ENCODE data around the gene CREB3L1. TPM values are rescaled to one million over a fixed set of nuclear protein-coding genes. Genes with fewer than 3 reads are reported as not detected.

CREB3L1 gene
- total RNA-seq, 4 donors from 2014 or later: 35.8 to 50.7 (median 41.6) TPM

DNA sequence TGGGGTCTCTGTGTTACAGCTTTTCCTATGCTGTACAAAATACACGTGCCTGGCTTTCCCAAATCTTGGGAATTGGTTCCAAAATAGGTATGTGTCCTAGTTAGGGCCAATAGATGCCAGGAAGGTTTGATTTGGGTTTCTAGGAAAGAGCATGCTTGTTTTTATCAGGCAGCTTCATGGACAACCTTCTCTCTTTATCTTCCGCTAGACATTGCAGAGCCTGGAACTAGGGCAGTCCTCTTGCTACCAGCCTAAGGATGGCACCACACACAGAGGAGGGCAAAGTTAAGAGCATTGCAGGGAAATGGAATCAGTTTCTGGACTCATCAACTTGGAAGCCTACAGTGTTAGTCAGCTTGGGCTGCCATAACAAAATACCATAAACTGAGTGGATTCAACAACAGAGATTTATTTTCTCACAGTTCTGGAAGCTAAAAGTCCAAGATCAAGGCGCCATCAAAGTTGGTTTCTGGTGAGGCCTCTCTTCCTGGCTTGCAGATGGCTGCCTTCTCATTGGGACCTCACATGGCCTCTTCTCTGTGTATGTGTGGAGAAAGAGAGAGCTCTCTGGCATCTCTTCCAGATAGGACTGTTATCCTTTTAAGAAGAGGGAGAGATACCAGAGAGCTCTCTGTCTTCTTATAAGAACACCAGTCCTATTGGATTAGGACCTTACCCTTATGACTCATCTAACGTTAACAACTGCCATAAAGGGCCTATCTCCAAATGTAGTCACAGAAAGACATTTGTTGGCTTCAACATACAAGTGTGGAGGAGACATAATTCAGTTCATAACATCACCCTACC, 27.3 kb upstream of the CREB3L1 start:
- in situ Hi-C loops (cut with MboI; ENCODE audit: low pct_ligation_motif_present in 1 of 4, low pct_unique_long_range_greater_than_20kb in 1 of 4, low sequenced_read_pairs in 3 of 4): loop anchor here in 1 of 4 donors (25.0 kb wide), 1 partner anchor 287 kb away; no protein-coding TSS in a partner anchor
- peaks cover 6 to 57% (median 45%) of the 10 kb centered on the region in 4 donors for H3K4me1 ChIP-seq
- TF ChIP-seq EP300 (IDR thresholded peaks at IDR 0.05; ENCODE audit: low read depth) (no peak), POLR2A (IDR thresholded peaks at IDR 0.05) (no peak), POLR2AphosphoS5 (IDR thresholded peaks at IDR 0.05) (peak in 1 of 3 donors; percentile 52)
- TF ChIP-seq, protein P1, sequence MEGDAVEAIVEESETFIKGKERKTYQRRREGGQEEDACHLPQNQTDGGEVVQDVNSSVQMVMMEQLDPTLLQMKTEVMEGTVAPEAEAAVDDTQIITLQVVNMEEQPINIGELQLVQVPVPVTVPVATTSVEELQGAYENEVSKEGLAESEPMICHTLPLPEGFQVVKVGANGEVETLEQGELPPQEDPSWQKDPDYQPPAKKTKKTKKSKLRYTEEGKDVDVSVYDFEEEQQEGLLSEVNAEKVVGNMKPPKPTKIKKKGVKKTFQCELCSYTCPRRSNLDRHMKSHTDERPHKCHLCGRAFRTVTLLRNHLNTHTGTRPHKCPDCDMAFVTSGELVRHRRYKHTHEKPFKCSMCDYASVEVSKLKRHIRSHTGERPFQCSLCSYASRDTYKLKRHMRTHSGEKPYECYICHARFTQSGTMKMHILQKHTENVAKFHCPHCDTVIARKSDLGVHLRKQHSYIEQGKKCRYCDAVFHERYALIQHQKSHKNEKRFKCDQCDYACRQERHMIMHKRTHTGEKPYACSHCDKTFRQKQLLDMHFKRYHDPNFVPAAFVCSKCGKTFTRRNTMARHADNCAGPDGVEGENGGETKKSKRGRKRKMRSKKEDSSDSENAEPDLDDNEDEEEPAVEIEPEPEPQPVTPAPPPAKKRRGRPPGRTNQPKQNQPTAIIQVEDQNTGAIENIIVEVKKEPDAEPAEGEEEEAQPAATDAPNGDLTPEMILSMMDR (IDR thresholded peaks at IDR 0.05): no peak
- no peaks in the 10 kb centered on the region for H3K27me3 ChIP-seq
- DNase-seq: no peak
- no peaks in the 10 kb centered on the region for H3K9me3 ChIP-seq
- peak overlapping the region in 3 of 4 donors; percentile 34 to 67 (median 40) for H3K27ac ChIP-seq
- no peak overlapping the region for H3K4me3 ChIP-seq
- 71 to 87% methylated on average over 3 to 4 of the region's 4 CpGs for WGBS, 2 donors (ENCODE audit: low coverage in 1 of 2)
- no peaks in the 10 kb centered on the region for H3K36me3 ChIP-seq
- intact Hi-C loops (cut with DNase I; ENCODE audit: low total_unique reads): no loop called here

- Histone ChIP-seq H3K27ac (peak overlapping the region in 2 of 4 donors; percentile 40 to 67), H3K9me3 (no peaks in the 10 kb centered on the region), H3K4me3 (no peak overlapping the region), H3K27me3 (no peaks in the 10 kb centered on the region), H3K36me3 (no peaks in the 10 kb centered on the region), H3K4me1 (peaks cover 6 to 57% (median 45%) of the 10 kb centered on the region in 4 donors)
- TF ChIP-seq POLR2A (IDR thresholded peaks at IDR 0.05): no peak
- TF ChIP-seq, protein P1 (IDR thresholded peaks at IDR 0.05): no peak
- TF ChIP-seq POLR2AphosphoS5 (IDR thresholded peaks at IDR 0.05): no peak
- TF ChIP-seq EP300 (IDR thresholded peaks at IDR 0.05; ENCODE audit: low read depth): no peak
- in situ Hi-C loops (cut with MboI; ENCODE audit: low pct_ligation_motif_present in 1 of 4, low pct_unique_long_range_greater_than_20kb in 1 of 4, low sequenced_read_pairs in 3 of 4): no loop called here
- no peak for DNase-seq
- intact Hi-C loops (cut with DNase I; ENCODE audit: low total_unique reads): no loop called here
- WGBS, 2 donors (ENCODE audit: low coverage in 1 of 2): 44 to 57% methylated on average over 1 to 2 of the region's 2 CpGs
Observed at GRCh38 chr11:46250745-46251052, 26.8 kb upstream of the CREB3L1 start.

- no peaks in the 10 kb centered on the region for H3K9me3 ChIP-seq
- in situ Hi-C loops (cut with MboI; ENCODE audit: low pct_ligation_motif_present in 1 of 4, low pct_unique_long_range_greater_than_20kb in 1 of 4, low sequenced_read_pairs in 3 of 4) (no loop called here), intact Hi-C loops (cut with DNase I; ENCODE audit: low total_unique reads) (no loop called here)
- no peaks in the 10 kb centered on the region for H3K36me3 ChIP-seq
- H3K27me3 ChIP-seq: no peaks in the 10 kb centered on the region
- TF ChIP-seq, protein P1 (IDR thresholded peaks at IDR 0.05): no peak
- TF ChIP-seq EP300 (IDR thresholded peaks at IDR 0.05; ENCODE audit: low read depth) (no peak), POLR2AphosphoS5 (IDR thresholded peaks at IDR 0.05) (no peak), POLR2A (IDR thresholded peaks at IDR 0.05) (no peak)
- no peak for DNase-seq
- H3K4me3 ChIP-seq: no peak overlapping the region
- H3K4me1 ChIP-seq: peaks cover 6 to 57% (median 45%) of the 10 kb centered on the region in 4 donors
- WGBS, 2 donors (ENCODE audit: low coverage in 1 of 2): 65% methylated on average over 6 of the region's 6 CpGs; no CpG with 5 or more reads in 1 of the 2 donors
- peak overlapping the region in 3 of 4 donors; percentile 31 to 81 (median 54) for H3K27ac ChIP-seq
Observed at GRCh38 chr11:46251954-46252353, 25.5 kb upstream of the CREB3L1 start.

- in situ Hi-C loops (cut with MboI; ENCODE audit: low pct_ligation_motif_present in 1 of 4, low pct_unique_long_range_greater_than_20kb in 1 of 4, low sequenced_read_pairs in 3 of 4) (no loop called here), intact Hi-C loops (cut with DNase I; ENCODE audit: low total_unique reads) (no loop called here)
- no peaks in the 10 kb centered on the region for H3K9me3 ChIP-seq
- peak overlapping the region in 3 of 4 donors; percentile 54 to 81 (median 59) for H3K27ac ChIP-seq
- H3K4me3 ChIP-seq: no peak overlapping the region
- 48 to 62% methylated on average over 7 to 10 of the region's 10 CpGs for WGBS, 2 donors (ENCODE audit: low coverage in 1 of 2)
- no peaks in the 10 kb centered on the region for H3K36me3 ChIP-seq
- H3K27me3 ChIP-seq: no peaks in the 10 kb centered on the region
- no peak for TF ChIP-seq POLR2AphosphoS5 (IDR thresholded peaks at IDR 0.05)
- DNase-seq: no peak
- H3K4me1 ChIP-seq: peaks cover 6 to 57% (median 45%) of the 10 kb centered on the region in 4 donors
Observed at GRCh38 chr11:46252373-46252914, 25.0 kb upstream of the CREB3L1 start.

Measured in transverse colon (tissue), 4 donors.